HepG2 (cell line): ENCODE data around the gene CCT7. TPM values are rescaled to one million over a fixed set of nuclear protein-coding genes. Genes with fewer than 3 reads are reported as not detected.

Experiments used
- DNMT3B ChIP-seq: conservative IDR thresholded peaks from 2 replicates; pipeline ENCODE4 v1.6.1; 2016; ENCODE audit warnings: missing biosample characterization, control low read depth
- KMT2A ChIP-seq: sonication (generic); formaldehyde crosslinking; IDR thresholded peaks from 2 replicates; pipeline ENCODE4 v1.4.0; 2020; ENCODE audit warnings: missing genetic modification reagents
- NCOA1 ChIP-seq: sonication (generic); formaldehyde crosslinking; IDR thresholded peaks from 2 replicates; pipeline ENCODE4 v1.9.0; 2021; ENCODE audit warnings: missing genetic modification reagents
- SIX4 ChIP-seq: sonication (generic); formaldehyde crosslinking; IDR thresholded peaks from 2 replicates; pipeline ENCODE4 v1.4.0; 2020; ENCODE audit warnings: missing genetic modification reagents
- ZNF850 ChIP-seq: sonication (generic); formaldehyde crosslinking; conservative IDR thresholded peaks from 2 replicates; pipeline ENCODE4 v1.9.0; 2021; ENCODE audit warnings: mild to moderate bottlenecking, missing genetic modification reagents
- polyA plus RNA-seq, 8 experiments: library from polyadenylated mRNA; depleted of rRNA in 3 of 8; stranded (reverse) in 7 of 8; unstranded in 1 of 8; fragments of >200 nt; fragmentation: Illumina TruSeq in 4 of 8; extraction: Trizol in 4 of 8; gene quantifications; 2 replicates each; pipeline versions ENCODE4 v1.2.1 to v1.2.3, GENCODE V29; 2011 to 2016; ENCODE audit warnings: low read depth in 4 of 8, missing spikeins in 1 of 8, mixed read lengths in 1 of 8; ENCODE audit not compliant: insufficient read depth in 1 of 8
- total RNA-seq, 5 experiments: library from RNA; depleted of rRNA; stranded (reverse); fragments of >200 nt; fragmentation: Illumina TruSeq; extraction: Trizol; gene quantifications; 2 replicates each; pipeline ENCODE4 v1.2.3, GENCODE V29; 2016; ENCODE audit warnings: low read depth in 1 of 5
- TF ChIP-seq, protein P1 (sequence below), 2 experiments: sonication (generic) in 1 of 2; formaldehyde crosslinking in 1 of 2; IDR thresholded peaks; 2 replicates each; pipeline versions ENCODE4 v1.6.1 to v1.9.0; 2014 to 2022; ENCODE audit warnings: antibody characterized with exemption in 1 of 2, borderline replicate concordance in 1 of 2, inconsistent platforms in 1 of 2, low read depth in 1 of 2, missing genetic modification reagents in 1 of 2

Gene CCT7
- total and polyA plus RNA-seq, 2 of the 13 experiments (the other 11 are each of a cell fraction or from before 2014, with no cell fraction given) = 347 to 517 TPM

DNA sequence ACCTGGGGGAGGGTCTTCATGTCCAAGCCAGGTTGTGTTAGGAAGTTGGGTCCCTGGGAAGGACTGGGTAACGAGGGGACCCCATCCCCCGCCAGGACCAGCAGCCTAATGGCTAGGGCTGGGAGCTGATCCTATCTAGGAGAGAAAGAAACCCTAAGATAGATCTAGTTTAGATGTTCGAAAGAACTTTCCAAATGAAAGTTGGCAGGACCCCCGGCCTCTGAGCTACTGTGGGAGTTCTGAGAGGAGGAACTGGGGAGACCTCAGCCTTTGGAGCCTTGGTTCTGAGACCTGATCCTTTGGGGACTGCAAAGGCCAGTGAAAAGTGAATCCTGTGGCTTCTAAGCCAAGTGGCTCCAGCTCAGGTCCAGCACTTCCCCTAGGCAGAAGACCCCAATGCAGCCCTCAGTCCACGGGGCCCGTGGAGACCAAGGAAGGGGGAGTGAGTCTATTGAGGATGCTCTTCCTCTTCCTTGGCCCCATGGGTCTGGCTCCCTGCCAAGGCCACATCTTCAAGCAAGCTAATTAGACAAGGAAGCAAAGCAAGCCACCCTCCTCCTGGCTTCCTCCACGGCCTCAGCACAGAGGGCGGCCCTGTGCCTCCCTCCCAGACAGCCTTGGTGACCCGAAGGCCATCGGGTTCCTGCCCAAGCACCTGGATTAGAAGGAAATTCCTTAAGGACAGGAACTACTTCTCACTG lies 23.5 kb downstream of the CCT7 start (continued):
- TF ChIP-seq, protein P1, sequence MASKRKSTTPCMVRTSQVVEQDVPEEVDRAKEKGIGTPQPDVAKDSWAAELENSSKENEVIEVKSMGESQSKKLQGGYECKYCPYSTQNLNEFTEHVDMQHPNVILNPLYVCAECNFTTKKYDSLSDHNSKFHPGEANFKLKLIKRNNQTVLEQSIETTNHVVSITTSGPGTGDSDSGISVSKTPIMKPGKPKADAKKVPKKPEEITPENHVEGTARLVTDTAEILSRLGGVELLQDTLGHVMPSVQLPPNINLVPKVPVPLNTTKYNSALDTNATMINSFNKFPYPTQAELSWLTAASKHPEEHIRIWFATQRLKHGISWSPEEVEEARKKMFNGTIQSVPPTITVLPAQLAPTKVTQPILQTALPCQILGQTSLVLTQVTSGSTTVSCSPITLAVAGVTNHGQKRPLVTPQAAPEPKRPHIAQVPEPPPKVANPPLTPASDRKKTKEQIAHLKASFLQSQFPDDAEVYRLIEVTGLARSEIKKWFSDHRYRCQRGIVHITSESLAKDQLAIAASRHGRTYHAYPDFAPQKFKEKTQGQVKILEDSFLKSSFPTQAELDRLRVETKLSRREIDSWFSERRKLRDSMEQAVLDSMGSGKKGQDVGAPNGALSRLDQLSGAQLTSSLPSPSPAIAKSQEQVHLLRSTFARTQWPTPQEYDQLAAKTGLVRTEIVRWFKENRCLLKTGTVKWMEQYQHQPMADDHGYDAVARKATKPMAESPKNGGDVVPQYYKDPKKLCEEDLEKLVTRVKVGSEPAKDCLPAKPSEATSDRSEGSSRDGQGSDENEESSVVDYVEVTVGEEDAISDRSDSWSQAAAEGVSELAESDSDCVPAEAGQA (IDR thresholded peaks at IDR 0.05; ENCODE audit: low read depth) = no peak
- TF ChIP-seq, protein P1 (CRISPR knock-in tag; IDR thresholded peaks at IDR 0.05; ENCODE audit: borderline replicate concordance) = no peak
- TF ChIP-seq DNMT3B (CRISPR knock-in tag) (no peak), SIX4 (CRISPR knock-in tag) (no peak), KMT2A (no peak), ZNF850 (no peak), NCOA1 (CRISPR knock-in tag) (no peak)
